HG03521 (cell line): Measurements from ENCODE around the gene GAGE10.
"Not testable (repeated sequence)": the region's sequence is repeated elsewhere in the genome, so short reads cannot be mapped to it uniquely, and the experiment has no call there.

Experiments used
- ATAC-seq: cut with Tn5 transposase; IDR thresholded peaks from one replicate; pipeline ENCODE4 v1.9.1; 2021; ENCODE audit warnings: mild to moderate bottlenecking, moderate library complexity; ENCODE audit not compliant: unreplicated experiment

GAGE10 gene

DNA sequence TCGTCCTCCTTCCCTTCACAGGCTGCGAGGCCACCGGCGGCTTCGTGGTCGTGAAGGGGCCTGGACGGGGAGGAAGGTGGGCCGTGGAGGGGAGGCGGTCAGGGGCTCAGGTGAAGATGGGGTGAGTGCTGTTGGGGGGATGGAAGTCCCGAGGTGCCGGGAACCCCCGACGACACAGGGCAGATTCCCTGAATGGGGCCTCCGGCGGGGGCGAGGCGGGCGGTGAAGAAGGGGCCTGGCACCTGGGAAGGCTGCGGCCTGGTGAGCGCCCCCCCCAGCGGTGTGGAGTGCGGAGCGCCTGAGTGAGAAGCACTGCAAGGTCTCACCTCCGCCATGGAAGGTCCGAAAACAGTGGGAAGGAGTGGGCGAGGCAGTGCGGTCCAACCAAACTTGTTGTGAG is 18.8 kb downstream of the GAGE10 start:
- ATAC-seq = not testable (repeated sequence)

DNA sequence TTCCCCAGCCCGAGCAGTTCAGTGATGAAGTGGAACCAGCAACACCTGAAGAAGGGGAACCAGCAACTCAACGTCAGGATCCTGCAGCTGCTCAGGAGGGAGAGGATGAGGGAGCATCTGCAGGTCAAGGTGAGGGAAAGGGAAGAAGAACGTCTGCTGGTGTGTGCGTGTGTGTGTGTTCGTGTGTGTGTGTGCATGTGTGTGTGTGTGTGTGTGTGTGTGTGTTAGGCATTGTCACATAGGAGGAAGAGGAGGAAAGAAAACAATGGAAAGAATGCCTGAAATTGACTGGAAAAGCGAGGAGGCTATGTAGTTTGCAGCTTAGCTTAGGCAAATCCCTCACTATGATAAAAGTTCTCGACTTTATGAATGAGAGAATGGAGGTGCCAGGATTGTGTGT is 20.3 kb downstream of the GAGE10 start:
- ATAC-seq = not testable (repeated sequence)

DNA sequence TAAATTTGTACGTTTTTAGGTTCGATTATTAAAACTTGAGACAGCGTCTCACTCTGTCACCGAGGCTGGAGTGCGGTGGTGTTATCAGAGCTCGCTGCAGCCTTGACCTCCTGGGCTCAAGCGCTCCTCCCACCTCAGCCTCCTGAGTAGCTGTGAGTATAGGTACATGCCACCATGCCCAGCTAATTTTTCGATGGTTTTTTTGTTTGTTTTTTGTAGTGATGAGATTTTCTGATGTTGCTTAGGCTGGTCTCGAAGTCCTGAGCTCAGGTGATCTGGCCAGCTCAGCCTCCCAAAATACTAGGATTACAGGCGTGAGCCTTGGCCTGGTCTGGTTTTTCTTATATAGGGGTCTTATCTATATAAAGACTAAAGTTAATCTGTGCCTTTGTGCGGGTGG is 27.0 kb downstream of the GAGE10 start:
- not testable (repeated sequence) for ATAC-seq

DNA sequence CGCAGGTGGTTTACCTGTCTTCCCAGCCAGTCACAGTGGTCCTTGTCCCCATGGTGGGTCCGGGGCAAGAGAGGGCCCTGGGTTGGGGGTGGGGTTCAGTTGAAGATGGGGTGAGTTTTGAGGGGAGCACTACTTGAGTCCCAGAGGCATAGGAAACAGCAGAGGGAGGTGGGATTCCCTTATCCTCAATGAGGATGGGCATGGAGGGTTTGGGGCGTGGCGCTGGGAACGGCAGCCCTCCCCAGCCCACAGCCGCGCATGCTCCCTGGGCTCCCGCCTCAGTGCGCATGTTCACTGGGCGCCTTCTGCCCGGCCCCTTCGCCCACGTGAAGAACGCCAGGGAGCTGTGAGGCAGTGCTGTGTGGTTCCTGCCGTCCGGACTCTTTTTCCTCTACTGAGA is 27.8 kb downstream of the GAGE10 start, which contains the start of gene GAGE13:
Gene GAGE13 (plus strand): TSS at position 301 of the 400 bp plus-strand sequence. CDS start 1,156 bp downstream, outside the sequence.
- ATAC-seq = not testable (repeated sequence)

DNA sequence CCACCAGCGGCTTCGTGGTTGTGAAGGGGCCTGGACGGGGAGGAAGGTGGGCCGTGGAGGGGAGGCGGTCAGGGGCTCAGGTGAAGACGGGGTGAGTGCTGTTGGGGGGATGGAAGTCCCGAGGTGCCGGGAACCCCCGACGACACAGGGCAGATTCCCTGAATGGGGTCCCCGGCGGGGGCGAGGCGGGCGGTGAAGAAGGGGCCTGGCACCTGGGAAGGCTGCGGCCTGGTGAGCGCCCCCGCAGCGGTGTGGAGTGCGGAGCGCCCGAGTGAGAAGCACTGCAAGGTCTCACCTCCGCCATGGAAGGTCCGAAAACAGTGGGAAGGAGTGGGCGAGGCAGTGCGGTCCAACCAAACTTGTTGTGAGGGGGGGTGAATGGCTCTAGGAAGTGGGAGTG is 28.4 kb downstream of the GAGE10 start:
- ATAC-seq = not testable (repeated sequence)

DNA sequence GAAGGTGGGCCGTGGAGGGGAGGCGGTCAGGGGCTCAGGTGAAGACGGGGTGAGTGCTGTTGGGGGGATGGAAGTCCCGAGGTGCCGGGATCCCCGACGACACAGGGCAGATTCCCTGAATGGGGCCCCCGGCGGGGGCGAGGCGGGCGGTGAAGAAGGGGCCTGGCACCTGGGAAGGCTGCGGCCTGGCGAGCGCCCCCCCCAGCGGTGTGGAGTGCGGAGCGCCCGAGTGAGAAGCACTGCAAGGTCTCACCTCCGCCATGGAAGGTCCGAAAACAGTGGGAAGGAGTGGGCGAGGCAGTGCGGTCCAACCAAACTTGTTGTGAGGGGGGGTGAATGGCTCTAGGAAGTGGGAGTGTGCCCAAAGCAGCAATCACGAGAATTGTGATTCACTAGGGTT is 38.0 kb downstream of the GAGE10 start:
- ATAC-seq = not testable (repeated sequence)

DNA sequence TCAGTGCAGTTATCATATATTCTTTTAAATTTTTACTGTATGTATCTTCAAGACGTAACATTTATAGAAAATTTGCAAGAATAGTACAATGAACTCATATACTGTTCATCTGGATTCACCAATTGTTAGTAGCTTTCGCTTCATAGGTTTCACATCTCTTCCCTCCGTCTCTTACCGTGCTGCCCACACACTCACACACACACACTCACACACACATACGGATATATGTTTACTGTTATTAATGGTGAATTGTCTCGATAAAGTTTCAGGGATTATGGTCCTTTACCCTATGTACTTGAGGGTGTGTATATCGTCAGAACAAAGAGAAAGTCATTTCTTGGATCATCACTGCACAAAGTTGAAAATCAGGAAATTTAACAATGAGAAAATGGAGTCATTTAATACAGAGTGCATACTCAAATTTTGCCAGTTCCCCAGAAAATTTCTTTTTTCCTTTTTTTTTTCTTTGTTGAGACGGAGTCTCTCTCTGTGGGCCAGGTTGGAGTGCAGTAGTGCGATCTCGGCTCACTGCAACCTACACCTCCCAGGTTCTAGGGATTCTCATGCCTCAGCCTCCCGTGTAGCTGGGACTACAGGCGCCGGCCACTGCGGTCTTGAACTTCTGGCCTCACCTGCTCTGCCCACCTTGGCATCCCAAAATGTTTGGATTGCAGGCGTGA is 41.2 kb downstream of the GAGE10 start:
- ATAC-seq = not testable (repeated sequence)

DNA sequence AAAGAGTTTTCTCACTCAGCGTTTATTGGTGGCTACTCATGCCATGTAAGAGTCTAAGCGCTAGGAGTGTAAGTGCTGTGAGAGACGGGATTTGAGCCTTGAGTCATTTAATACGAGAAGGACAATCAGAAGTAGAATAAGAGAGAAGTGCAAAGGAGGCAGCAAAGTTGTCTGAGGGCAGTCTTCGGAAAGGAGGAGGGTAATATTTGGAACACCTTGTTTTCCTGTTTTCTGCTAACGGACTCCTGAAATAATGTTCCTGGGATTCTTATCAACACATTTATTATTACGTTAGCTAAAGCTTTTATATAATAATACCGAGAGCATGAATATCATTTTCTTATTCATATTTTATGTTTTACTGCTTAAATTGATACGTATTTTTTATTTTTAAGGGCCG is 42.0 kb downstream of the GAGE10 start:
- ATAC-seq = not testable (repeated sequence)

DNA sequence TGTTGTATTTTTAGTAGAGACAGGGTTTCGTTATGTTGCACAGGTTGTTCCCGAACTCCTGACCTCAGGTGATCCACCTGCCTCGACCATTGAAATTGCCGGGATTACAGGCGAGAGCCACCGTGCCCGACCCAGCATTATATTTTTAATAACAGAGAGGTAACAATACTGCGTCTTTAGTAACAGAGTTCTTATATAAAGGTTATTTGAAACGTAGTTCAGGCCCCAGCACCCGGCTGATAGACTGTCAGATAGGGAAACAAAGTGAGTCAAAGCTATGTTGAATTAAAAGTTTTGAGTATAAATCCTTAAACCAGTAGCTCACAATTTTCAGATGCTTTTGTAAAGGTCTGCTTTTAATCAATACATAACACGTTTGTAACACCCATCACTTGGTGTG is 42.7 kb downstream of the GAGE10 start:
- not testable (repeated sequence) for ATAC-seq
